HG02840 (cell line): ENCODE measurements around the gene IDI2.

Experiments used
- ATAC-seq: cut with Tn5 transposase; IDR thresholded peaks from one replicate; pipeline ENCODE4 v1.9.1; 2021; ENCODE audit warnings: mild to moderate bottlenecking, moderate library complexity, moderate number of reproducible peaks; ENCODE audit not compliant: unreplicated experiment, low FRiP score

IDI2 gene

DNA sequence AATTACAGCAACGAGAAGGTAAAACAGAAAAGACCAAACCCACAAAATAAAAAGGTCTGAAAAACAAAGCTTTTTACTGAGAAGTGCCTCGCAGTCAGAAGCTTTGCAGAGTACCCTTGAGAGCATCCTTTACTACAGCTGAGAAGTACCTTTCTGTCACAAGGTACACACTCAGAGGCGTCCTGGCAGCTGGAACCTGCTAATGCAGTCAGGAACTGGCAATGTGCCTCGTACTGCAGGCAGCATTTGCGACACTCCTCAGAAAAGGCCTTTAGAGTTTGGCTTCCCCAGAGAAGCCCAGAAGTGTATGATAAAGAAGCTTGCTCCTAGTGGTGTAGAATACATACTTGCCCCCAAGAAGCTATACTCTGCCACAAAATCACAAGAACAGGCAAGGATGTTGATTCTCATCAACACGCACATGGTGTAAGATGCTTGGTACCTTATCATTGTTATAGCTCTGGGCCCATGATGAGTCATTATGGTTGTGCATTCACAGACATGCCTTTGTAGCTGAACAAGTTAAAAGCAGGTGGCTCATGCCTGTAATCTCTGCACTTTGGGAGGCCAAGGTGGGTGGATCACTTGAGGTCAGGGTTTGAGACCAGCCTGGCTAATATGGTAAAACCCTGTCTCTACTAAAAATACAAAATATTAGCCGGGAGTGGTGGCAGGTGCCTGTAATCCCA lies 39.4 kb downstream of the IDI2 start:
- ATAC-seq = no peak

GRCh38 chr10:985361-985760 lies 40.3 kb downstream of the IDI2 start:
- ATAC-seq = no peak

- no peak for ATAC-seq
Observed at GRCh38 chr10:983971-984655, 41.5 kb downstream of the IDI2 start.

DNA sequence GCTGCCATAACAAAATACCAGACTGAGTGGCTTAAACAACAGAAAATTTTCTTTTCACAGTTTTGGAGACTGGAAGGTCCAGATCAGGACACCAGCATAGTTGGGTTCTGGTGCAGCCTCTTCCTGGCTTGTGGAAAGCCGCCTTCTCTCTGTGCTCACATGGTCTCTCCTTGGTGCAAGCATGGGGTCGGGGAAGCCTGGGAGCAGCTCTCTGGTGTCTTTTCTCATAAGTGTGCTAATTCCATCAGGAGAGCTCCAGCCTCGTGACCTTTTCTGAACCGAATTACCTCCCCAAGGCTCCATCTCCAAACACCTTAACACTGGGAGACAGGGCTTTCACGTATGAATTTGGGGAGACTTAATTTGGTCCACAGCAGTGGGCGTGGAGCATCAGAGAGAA lies 42.3 kb downstream of the IDI2 start:
- no peak for ATAC-seq

- no peak for ATAC-seq
Observed at GRCh38 chr10:980468-981093, 45.1 kb downstream of the IDI2 start.

DNA sequence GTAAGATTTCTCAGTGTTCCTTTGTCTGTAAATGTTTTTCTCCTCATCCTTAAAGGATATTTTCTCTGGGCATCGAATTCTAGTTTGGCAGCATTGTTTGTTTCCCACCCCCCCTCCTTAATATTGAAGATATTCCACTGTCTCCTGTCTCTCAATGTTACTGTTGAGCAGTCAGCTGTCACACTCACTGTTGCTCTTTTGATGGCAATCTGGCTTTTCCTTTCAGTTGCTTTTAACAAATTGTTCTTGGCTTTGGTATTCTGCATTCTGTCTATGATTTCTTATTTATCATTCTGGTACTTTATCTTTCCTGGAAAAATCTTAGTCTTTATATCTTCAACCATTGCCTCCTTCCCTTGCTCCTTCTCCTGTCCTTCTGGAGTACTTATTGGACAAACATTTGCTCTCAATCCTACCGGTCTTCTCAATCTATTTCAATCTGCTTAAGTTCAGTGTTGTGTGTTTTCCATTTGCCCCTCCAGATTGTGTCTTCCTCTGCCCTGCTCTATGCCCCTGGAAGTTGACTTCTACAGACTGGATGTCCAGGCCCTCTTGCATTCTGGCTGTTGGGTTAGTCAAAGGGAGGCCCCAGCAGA lies 46.7 kb downstream of the IDI2 start:
- no peak for ATAC-seq

GRCh38 chr10:976316-976715 lies 49.3 kb downstream of the IDI2 start:
- ATAC-seq = no peak

GRCh38 chr10:974785-975074 lies 50.9 kb downstream of the IDI2 start:
- no peak for ATAC-seq

DNA sequence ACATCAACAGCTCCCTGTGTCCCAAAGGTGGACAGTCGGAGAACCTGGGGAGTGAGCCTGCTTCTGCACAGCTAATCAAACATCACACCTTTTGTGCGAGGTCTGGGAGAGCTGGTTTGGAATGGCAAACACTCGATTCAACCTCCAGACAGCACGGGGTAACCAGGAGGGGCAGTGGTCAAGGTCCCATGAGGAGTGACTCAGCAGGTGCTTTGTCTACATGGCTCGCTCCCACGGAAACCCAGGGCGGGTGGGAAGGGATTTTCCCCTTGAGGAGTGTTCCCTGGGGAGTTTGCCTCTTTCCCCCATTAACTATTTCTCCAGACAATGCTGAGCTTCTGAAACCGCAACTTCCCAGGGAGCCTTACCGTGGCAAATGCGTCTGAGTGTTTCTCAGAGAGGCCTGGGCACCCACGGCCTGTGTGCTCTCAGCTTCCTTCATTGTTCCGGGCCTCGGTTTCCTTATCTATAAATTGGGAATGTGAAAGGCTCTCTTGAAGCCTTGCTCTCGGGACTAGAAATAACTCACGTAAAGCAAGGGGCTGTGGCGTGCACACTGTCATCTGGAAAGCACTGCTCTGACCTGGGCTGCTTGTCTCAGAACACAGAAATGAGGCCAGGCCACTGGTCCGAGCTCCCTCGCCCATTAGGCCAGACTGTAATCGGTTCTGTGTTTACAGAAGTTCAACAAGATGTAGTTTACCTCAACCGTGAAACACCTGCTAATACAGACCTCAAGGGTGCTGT lies 51.4 kb downstream of the IDI2 start:
- no peak for ATAC-seq

- ATAC-seq = no peak
Observed at GRCh38 chr10:972763-973162, 52.9 kb downstream of the IDI2 start.

DNA sequence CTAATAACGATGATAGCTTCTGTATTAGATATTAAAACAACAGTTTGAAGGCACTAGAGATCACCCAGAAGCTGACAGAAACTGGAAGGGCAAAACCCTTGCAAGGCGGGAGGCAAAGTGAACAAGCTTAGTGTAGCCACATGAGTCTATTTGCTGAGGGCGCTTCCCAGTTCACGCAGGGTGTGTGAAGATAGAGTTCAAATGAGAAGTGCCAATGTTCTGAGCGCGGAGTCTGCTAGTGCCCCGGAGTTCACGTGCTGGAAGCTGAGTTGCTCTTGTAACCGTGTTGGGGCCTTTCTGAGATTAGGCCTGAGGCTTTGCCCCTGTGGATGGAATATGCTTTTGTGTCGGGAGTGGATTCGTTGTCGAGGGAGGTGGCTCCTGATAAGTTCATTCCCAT lies 54.0 kb downstream of the IDI2 start:
- ATAC-seq = no peak

DNA sequence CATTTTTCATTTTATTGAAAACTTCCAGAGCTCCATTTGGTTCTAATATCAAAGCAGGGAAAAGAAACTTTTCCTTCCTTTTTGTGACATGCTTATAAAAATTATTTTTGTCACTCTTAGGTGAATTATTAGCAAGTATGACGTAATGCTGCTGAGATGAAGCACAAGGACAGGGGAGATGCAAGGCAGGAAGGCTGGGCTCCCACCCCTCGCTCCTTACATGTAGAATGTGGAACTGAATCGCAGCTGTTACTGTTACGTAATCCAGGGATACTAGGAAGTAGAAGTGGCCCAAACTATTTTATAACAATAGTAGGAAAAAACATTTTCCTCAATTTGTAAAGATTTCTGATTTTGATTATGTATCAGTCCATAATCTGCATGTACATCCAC lies 54.5 kb downstream of the IDI2 start:
- ATAC-seq = no peak

GRCh38 chr10:970311-971149 lies 55.1 kb downstream of the IDI2 start:
- no peak for ATAC-seq

DNA sequence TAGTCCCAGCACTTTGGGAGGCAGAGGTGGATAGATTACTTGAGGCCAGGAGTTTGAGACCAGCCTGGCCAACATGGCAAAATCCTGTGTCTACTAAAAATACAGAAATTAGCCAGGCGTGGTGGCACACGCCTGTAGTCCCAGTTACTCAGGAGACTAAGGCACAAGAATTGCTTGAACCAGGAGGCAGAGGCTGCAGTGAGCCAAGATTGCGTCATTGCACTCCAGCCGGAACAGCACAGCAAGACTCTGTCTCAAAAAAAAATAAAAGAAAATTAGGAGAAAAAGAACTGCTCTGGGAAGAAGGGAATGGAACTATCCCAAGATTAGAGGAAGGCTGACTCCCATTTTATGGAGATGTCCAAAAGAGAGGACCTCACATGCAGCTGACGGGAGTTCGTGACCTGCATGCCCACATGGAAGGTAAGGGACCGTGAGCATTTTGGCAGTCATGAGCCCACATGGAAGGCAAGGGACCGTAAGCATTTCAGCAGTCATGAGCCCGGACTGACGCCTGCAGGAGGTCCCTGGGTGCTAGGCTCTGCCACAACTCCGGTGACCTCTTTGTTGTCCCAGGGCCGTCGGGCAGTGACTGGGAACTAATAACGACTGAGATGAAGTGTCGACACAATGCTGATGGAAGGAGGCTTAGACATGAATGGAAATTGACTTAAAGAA lies 56.0 kb downstream of the IDI2 start:
- ATAC-seq = no peak
